ENCODE results near the gene RBCK1. TPM values are rescaled to one million over a fixed set of nuclear protein-coding genes. Genes with fewer than 3 reads are reported as not detected.

The RBCK1 gene
- polyA plus RNA-seq, 1 experiment, result 130 TPM

- ChIA-PET POLR2A (no interaction called here), CTCF (interaction anchor here (1.3 to 2.9 kb wide), 5 partner anchors 9 to 282 kb away, joined by 3 to 11 read pairs (median 7); no protein-coding TSS in a partner anchor)
- Histone ChIP-seq H3K4me3 (ENCODE audit: low read depth, low read length) (no peak overlapping the region), H3K36me3 (ENCODE audit: control insufficient read depth, insufficient read depth, low read length) (no peaks in the 10 kb centered on the region), H3K27me3 (ENCODE audit: control insufficient read depth, insufficient read depth, low read length) (no peaks in the 10 kb centered on the region)
- TF ChIP-seq CTCF (IDR thresholded peaks at IDR 0.05; ENCODE audit: insufficient read depth, low read depth, low read length), result no peak
- no peak for DNase-seq (ENCODE audit: low read depth)
These were observed 44.6 kb upstream of the RBCK1 start for GRCh38 chr20:363319-364078.

- Histone ChIP-seq H3K27me3 (ENCODE audit: control insufficient read depth, insufficient read depth, low read length) (no peaks in the 10 kb centered on the region), H3K36me3 (ENCODE audit: control insufficient read depth, insufficient read depth, low read length) (no peaks in the 10 kb centered on the region), H3K4me3 (ENCODE audit: low read depth, low read length) (no peak overlapping the region)
- CTCF ChIA-PET, result no interaction called here
- TF ChIP-seq CTCF (IDR thresholded peaks at IDR 0.05; ENCODE audit: insufficient read depth, low read depth, low read length), result no peak
- POLR2A ChIA-PET, result no interaction called here
- no peak for DNase-seq (ENCODE audit: low read depth)
These were observed 42.9 kb upstream of the RBCK1 start for GRCh38 chr20:364905-365794.

GRCh38 chr20:366041-366718 is 41.9 kb upstream of the RBCK1 start:
- Histone ChIP-seq H3K4me3 (ENCODE audit: low read depth, low read length) (no peak overlapping the region), H3K27me3 (ENCODE audit: control insufficient read depth, insufficient read depth, low read length) (no peaks in the 10 kb centered on the region), H3K36me3 (ENCODE audit: control insufficient read depth, insufficient read depth, low read length) (no peaks in the 10 kb centered on the region)
- POLR2A ChIA-PET, result no interaction called here
- CTCF ChIA-PET, result interaction anchor here (0.9 kb wide), 2 partner anchors 12 to 16 kb away, joined by 3 to 5 read pairs; no protein-coding TSS in a partner anchor
- TF ChIP-seq CTCF (IDR thresholded peaks at IDR 0.05; ENCODE audit: insufficient read depth, low read depth, low read length), result no peak
- DNase-seq (ENCODE audit: low read depth), result no peak

GRCh38 chr20:366719-367485 is 41.2 kb upstream of the RBCK1 start:
- CTCF ChIA-PET, result interaction anchor here (0.9 kb wide), 2 partner anchors 13 to 15 kb away, joined by 3 to 5 read pairs; no protein-coding TSS in a partner anchor
- no peaks in the 10 kb centered on the region for H3K36me3 ChIP-seq (ENCODE audit: control insufficient read depth, insufficient read depth, low read length)
- H3K4me3 ChIP-seq (ENCODE audit: low read depth, low read length), result no peak overlapping the region
- DNase-seq (ENCODE audit: low read depth), result no peak
- no peak for TF ChIP-seq CTCF (IDR thresholded peaks at IDR 0.05; ENCODE audit: insufficient read depth, low read depth, low read length)
- H3K27me3 ChIP-seq (ENCODE audit: control insufficient read depth, insufficient read depth, low read length), result no peaks in the 10 kb centered on the region
- POLR2A ChIA-PET, result no interaction called here

Data from BJ (cell line).